GM12891 (cell line): ENCODE data around the gene GMFB.

Source experiments
- PAX5 ChIP-seq: IDR thresholded peaks from 2 replicates; pipeline ENCODE4 v1.6.1; 2011; ENCODE audit warnings: low read length, moderate library complexity, mild to moderate bottlenecking; ENCODE audit not compliant: insufficient read depth, severe bottlenecking
- POLR2A ChIP-seq: IDR thresholded peaks from 2 replicates; pipeline ENCODE4 v1.6.1; 2011; ENCODE audit warnings: low read depth, low read length, control low read depth
- POLR2AphosphoS5 ChIP-seq: IDR thresholded peaks from 2 replicates; pipeline ENCODE4 v1.6.1; 2011; ENCODE audit warnings: low read depth, low read length, control low read depth
- POU2F2 ChIP-seq: IDR thresholded peaks from 2 replicates; pipeline ENCODE4 v1.6.1; 2011; ENCODE audit warnings: low read depth, mild to moderate bottlenecking, control low read depth, low read length, moderate library complexity
- SPI1 ChIP-seq: IDR thresholded peaks from 2 replicates; pipeline ENCODE4 v1.6.1; 2011; ENCODE audit warnings: low read depth, low read length, control low read depth
- TAF1 ChIP-seq: IDR thresholded peaks from 2 replicates; pipeline ENCODE4 v1.6.1; 2011; ENCODE audit warnings: low read depth, low read length, control low read depth

DNA sequence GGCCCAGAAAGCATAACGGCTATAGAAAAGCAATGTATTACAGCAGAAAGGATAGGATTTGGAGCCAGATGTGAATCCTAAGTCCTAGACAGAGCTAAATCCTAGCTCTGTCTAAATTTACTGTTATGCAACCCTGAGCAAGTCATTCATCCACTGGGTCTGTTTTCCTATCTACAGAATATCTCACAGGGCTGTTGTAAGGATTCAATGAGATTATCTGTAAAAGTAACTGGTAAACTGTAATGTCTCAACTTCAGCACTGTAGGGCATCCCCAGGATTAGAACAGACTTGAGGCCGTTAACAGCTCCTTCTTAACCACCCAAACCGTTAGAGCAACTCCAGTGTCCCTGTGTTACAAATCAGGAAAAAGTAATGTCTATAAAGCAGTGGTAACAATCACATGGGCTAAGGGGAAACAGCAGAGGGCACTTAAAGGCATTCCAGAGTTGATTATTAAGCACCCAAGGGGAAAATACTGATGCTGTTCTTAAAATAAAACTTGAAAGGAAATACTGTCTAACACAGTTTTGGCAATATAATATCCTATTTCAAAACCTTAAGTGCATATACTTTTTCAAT lies 10.1 kb downstream of the GMFB start:
- TF ChIP-seq POLR2AphosphoS5 = no peak
- no peak for TF ChIP-seq POLR2A
- TF ChIP-seq PAX5 = no peak
- TF ChIP-seq TAF1 = no peak
- no peak for TF ChIP-seq POU2F2
- no peak for TF ChIP-seq SPI1
